B cell (primary cell): ENCODE measurements around the gene URB1.

ENCODE experiments used
- CTCF ChIP-seq: fragments of 200-600 bp; IDR thresholded peaks from one replicate; pipeline ENCODE4 v1.8.0; 2022; ENCODE audit warnings: antibody characterized with exemption, mild to moderate bottlenecking
- EZH2 ChIP-seq: IDR thresholded peaks from 2 replicates; pipeline ENCODE4 v1.6.1; 2012; ENCODE audit warnings: borderline replicate concordance, low read depth, mild to moderate bottlenecking, moderate library complexity, low read length; ENCODE audit not compliant: insufficient read depth, poor library complexity, severe bottlenecking

- no peak for TF ChIP-seq CTCF
- no peak for TF ChIP-seq EZH2
These were observed 111.3 kb downstream of the URB1 start for GRCh38 chr21:32281531-32281930.
